ENCODE results near the gene RRAD. TPM values are rescaled to one million over a fixed set of nuclear protein-coding genes. Genes with fewer than 3 reads are reported as not detected.

RRAD gene
- total and polyA plus RNA-seq, 2 donors (not counting 3 experiments of a cell fraction or from before 2014, with no cell fraction given) = 0.22 to 0.48 TPM

- CTCF ChIA-PET = interaction anchor here (0.8 to 5.2 kb wide), 28 partner anchors 8 to 285 kb away, joined by 3 to 72 read pairs (median 6); partner anchors contain the start of genes CDH16, CES3, CIAO2B and NAE1
- POLR2A ChIA-PET = no interaction called here
Observed at GRCh38 chr16:66895999-66896398, 29.3 kb downstream of the RRAD start.

More at GRCh38 chr16:66895999-66896398, 29.3 kb downstream of the RRAD start:
- no peak for DNase-seq (ENCODE audit: low read depth, low spot score)
- Histone ChIP-seq H3K4me2 (ENCODE audit: insufficient read depth, low read length) (no peak overlapping the region), H3K36me3 (ENCODE audit: control insufficient read depth in 2 of 2, extremely low read depth in 1 of 2, insufficient read depth in 2 of 2, low read length in 2 of 2) (no peaks in the 10 kb centered on the region), H3K79me2 (ENCODE audit: control insufficient read depth, insufficient read depth, low read length) (no peaks in the 10 kb centered on the region), H3K4me3 (replicated peaks in 1 of 3; ENCODE audit: insufficient read depth in 1 of 3, low read depth in 1 of 3, low read length in 3 of 3) (no peak overlapping the region), H3K4me1 (ENCODE audit: control insufficient read depth, extremely low read depth, insufficient read depth, low read length) (peaks cover 8% of the 10 kb centered on the region), H4K20me1 (replicated peaks; ENCODE audit: control insufficient read depth, extremely low read depth, insufficient read depth, low read length) (no peaks in the 10 kb centered on the region), H3K9ac (replicated peaks; ENCODE audit: extremely low read depth, insufficient read depth, low read length) (no peak overlapping the region), H2AFZ (ENCODE audit: low read depth, low read length) (no peak overlapping the region), H3K9me3 (replicated peaks; ENCODE audit: control insufficient read depth, insufficient read depth, low read length) (no peaks in the 10 kb centered on the region), H3K9me1 (replicated peaks; ENCODE audit: control insufficient read depth, extremely low read depth, insufficient read depth, low read length) (no peaks in the 10 kb centered on the region), H3K27ac (ENCODE audit: insufficient read depth, low read depth, low read length) (no peak overlapping the region), H3K27me3 (ENCODE audit: control insufficient read depth in 2 of 2, insufficient read depth in 2 of 2, low read length in 2 of 2) (no peaks in the 10 kb centered on the region)
- TF ChIP-seq, protein P1, sequence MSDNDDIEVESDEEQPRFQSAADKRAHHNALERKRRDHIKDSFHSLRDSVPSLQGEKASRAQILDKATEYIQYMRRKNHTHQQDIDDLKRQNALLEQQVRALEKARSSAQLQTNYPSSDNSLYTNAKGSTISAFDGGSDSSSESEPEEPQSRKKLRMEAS (IDR thresholded peaks at IDR 0.05; ENCODE audit: insufficient read depth, insufficient read length) = no peak
- TF ChIP-seq MYC (IDR thresholded peaks at IDR 0.05; ENCODE audit: low read depth, low read length) (no peak), JUN (IDR thresholded peaks at IDR 0.05; ENCODE audit: borderline replicate concordance, insufficient read depth, insufficient read length, low read depth) (no peak), GATA2 (IDR thresholded peaks at IDR 0.05; ENCODE audit: insufficient read depth, insufficient read length, low read depth, low read length) (no peak), POLR2A (IDR thresholded peaks at IDR 0.05; ENCODE audit: low read depth, low read length) (no peak), FOS (IDR thresholded peaks at IDR 0.05; ENCODE audit: borderline replicate concordance, insufficient read depth, low read length) (no peak), EZH2 (IDR thresholded peaks at IDR 0.05; ENCODE audit: borderline replicate concordance, low read depth, low read length, severe bottlenecking) (no peak), POLR2AphosphoS5 (IDR thresholded peaks at IDR 0.05; ENCODE audit: insufficient read depth, low read depth, low read length) (no peak)
- TF ChIP-seq, protein P2, sequence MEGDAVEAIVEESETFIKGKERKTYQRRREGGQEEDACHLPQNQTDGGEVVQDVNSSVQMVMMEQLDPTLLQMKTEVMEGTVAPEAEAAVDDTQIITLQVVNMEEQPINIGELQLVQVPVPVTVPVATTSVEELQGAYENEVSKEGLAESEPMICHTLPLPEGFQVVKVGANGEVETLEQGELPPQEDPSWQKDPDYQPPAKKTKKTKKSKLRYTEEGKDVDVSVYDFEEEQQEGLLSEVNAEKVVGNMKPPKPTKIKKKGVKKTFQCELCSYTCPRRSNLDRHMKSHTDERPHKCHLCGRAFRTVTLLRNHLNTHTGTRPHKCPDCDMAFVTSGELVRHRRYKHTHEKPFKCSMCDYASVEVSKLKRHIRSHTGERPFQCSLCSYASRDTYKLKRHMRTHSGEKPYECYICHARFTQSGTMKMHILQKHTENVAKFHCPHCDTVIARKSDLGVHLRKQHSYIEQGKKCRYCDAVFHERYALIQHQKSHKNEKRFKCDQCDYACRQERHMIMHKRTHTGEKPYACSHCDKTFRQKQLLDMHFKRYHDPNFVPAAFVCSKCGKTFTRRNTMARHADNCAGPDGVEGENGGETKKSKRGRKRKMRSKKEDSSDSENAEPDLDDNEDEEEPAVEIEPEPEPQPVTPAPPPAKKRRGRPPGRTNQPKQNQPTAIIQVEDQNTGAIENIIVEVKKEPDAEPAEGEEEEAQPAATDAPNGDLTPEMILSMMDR (IDR thresholded peaks at IDR 0.05; ENCODE audit: extremely low read depth in 1 of 2, insufficient read depth in 1 of 2, low read depth in 1 of 2, low read length in 2 of 2) = no peak
- FAIRE-seq = no peak
- BruUV-seq (replicated peaks) = no TSS peak
- dilution Hi-C loops (cut with MboI; ENCODE audit: extremely low pct_ligation_motif_present, low sequenced_read_pairs) = no loop called here
- intact Hi-C loops (cut with micrococcal nuclease) = loop anchor here (1.0 to 10.0 kb wide), 3 partner anchors 28 to 1959 kb away; no protein-coding TSS in a partner anchor
